ENCODE measurements around the gene MMP25.

Gene MMP25

GRCh38 chr16:3045758-3046640 lies at the start of gene MMP25:
Gene MMP25 (plus strand): TSS chr16:3046561. CDS start chr16:3046918, 357 bp downstream.
- DNase-seq (ENCODE audit: low read depth) = no peak

DNA sequence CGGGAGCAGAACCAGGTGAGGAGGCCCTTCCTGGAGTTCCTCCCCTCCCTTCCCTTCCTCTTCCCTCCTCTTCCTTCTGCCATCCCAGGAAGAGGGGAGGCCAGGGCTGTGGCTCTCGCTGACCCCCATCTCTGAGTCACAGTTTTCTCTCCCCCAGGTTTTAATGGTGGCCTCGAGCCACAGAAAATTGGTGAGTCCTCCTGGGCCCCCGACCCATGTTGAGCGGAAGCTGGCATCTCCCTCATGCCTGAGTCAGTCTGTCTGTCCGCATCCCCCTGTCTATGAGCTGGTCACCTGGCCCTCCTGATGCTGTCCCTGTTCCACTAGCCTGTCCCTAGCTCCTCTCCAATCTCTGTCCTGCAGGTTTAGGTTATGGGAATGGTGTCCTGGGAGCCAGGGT lies 46.4 kb upstream of the MMP25 start:
- no peak for DNase-seq (ENCODE audit: low read depth)

DNA sequence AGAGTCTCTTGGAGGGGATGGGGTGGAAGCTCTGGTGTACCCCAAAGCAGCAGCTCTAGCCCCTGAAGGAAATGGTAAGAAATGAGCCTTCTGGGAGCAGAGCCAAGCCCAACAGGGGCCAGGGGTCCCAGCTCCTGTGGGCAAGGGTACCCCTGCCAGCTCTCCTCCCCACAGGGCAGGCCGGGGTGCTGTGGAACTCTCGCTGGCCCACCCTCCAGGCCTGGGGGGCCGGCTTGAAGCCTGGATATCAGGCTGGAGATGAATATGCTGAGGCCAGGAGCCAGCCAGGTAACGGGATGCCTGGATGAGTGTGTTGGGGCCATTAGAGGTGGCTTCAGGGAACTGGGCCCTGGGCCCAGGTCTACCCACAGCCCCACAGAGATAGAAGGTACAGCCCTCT lies 45.8 kb upstream of the MMP25 start:
- DNase-seq (ENCODE audit: low read depth) = no peak

DNA sequence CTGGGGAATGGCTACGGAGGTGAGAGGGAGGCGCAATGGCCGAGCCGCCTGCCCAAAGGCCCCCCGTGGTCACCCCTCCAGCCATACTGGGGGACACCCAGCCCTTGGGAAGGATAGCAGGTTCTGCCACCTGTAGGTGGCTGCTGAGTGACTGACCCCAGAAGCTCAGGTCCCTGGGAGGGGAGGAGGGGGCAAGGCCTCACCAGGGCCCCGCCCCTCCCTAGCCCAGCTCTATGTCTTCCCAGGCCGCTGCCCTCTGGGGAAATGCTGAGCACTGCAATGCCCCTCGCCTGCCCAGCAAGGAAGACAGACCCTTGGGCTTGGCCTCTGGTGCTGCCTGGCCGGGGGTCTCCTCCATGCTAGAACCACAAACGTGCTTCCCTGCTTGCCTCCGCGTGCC lies 45.0 kb upstream of the MMP25 start:
- DNase-seq (ENCODE audit: low read depth) = no peak

DNA sequence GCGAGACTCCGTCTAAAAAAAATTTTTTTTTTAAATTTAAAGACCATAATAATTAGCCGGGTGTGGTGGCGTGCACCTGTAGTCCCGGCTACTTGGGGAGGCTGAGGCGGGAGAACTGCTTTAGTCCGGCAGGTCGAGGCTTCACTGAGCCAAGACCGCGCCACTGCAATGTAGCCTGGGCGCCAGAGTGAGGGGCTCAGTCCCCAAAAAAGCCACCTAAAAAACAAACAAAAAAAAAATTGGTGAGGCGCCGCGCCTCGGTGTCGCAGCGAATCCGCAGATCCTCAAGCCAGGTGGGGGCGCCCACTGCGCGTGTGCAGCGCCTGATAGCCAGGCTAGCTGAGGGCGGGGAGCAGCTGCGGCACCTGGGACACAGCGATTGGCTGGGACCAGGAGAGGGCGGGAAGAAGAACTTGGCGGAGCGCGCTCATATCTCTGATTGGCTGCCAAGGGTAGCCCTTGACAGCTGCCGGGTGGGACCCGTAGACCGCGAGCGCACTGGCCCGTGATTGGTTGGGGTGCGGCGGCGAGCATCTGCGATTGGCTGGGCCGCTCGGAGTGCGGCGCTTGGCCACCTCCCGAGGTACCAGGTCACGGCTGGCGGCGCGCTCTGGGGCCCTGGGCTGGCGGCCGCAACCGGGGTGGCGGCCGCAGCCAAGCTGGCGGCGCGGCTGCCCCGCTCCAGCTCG lies 42.6 kb upstream of the MMP25 start:
- DNase-seq (ENCODE audit: low read depth) = peak; percentile 98

GRCh38 chr16:3004319-3004718 lies 42.0 kb upstream of the MMP25 start:
- DNase-seq (ENCODE audit: low read depth) = no peak

DNA sequence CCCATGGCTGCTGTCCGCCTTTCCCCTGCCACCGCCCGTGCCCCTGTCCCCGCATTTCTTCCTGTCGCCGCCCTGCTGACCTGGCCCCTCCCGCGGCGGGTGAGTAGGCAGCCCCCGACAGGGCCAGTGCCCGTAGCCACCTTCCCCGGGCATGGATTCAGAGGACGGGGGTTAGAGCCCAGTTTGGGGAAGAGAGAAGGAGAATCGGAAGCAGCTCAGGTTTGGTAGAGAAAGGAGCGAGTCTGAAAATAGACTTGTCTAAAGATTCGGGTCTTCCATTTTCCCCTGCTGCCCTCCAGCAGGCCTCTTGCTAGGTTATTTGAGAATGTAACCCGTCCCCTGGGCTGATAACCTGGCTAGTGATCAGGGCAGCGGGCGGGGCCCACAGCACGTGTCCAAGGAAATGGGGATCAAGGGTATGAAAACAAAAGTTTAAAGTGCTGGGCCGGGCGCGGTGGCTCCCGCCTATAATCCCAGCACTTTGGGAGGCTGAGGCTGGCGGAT lies 41.5 kb upstream of the MMP25 start:
- no peak for DNase-seq (ENCODE audit: low read depth)

GRCh38 chr16:3007059-3007956 lies 39.1 kb upstream of the MMP25 start:
- no peak for DNase-seq (ENCODE audit: low read depth)

- no peak for DNase-seq (ENCODE audit: low read depth)
Observed at GRCh38 chr16:3007957-3008689, 38.2 kb upstream of the MMP25 start.

DNA sequence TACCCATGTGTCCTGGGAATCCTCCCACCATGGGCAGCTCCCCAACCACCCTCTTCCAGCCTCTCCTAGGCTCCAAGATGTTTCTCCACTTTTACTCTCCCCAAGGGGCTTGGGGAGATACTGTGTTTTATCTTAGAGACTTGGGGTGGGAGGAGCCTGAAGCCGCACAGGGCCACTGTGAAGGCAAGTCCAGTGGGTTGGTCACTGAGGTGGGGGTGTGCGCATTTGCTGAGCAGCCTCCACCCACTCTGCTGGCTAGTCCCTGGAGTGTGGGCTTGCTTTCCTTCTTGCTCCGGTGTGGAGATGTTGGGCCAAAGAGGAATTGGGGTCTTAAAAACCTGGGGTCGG lies 37.7 kb upstream of the MMP25 start:
- DNase-seq (ENCODE audit: low read depth) = no peak

DNA sequence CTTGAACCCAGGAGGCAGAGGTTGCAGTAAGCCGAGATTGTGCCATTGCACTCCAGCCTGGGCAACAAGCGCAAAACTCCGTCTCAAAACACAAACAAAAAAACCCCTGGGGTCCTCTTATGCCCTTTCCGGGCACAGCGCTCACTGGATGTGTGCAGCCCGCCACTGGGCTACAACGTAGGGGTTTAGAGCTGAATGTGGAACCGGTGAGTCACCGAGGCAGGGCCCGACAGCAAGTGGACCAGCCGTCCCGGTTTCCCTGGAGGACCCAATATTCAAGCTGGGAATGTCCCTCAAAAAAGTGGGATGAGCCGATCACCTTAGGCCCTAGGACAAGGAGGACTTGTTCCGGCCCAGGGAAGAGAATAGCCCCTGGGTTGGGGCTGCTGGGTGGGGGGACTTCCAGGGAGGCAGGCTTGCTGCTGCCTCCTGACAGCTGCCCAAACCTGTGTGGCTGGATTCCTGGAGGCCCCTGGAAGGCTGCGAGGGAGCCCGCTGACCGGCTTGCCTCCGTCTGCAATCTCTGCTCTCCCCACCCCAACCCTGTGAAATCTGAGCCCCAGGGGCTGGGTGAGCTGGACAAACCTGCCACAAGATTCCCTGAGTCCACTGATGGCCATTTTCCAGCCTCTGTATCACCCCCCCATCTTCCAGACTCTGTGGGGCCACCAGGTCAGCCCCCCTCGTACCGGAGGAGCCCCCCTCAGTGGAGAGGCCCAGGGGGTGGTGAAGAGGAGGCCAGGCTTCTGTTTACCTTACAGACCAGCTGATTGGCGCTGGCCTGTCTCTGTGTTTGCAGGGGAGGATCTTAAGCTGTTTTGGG lies 36.6 kb upstream of the MMP25 start:
- peak; percentile 28 for DNase-seq (ENCODE audit: low read depth)

- no peak for DNase-seq (ENCODE audit: low read depth)
Observed at GRCh38 chr16:3010510-3010909, 35.9 kb upstream of the MMP25 start.

DNA sequence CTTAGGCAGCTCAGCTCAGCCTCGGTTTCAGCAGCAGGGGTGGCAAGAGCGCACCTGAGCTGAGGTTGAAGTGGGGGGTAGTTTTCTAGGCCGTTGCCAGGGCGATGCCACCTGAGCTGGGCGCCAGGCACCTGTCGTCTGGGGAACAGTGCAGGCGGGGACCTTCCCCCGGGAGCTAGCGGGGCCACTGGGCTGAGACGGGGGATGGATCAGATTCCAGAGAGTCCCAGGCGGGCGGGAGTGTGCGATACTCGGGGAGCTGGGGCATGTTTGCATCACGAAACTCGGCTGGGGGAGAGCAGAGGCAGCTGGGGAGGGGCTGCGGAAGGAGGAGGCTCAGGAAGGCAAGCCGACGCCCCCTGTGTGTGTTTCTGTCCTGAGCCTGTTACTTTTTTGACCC lies 34.1 kb upstream of the MMP25 start:
- DNase-seq (ENCODE audit: low read depth) = no peak

GRCh38 chr16:3012828-3013420 lies 33.4 kb upstream of the MMP25 start, which contains the start of gene CLDN9:
Gene CLDN9 (plus strand): TSS chr16:3012923. CDS start chr16:3013363, 440 bp downstream.
- peak; percentile 59 for DNase-seq (ENCODE audit: low read depth)

GRCh38 chr16:3013491-3013951 lies 32.8 kb upstream of the MMP25 start:
- DNase-seq (ENCODE audit: low read depth) = peak; percentile 47

DNA sequence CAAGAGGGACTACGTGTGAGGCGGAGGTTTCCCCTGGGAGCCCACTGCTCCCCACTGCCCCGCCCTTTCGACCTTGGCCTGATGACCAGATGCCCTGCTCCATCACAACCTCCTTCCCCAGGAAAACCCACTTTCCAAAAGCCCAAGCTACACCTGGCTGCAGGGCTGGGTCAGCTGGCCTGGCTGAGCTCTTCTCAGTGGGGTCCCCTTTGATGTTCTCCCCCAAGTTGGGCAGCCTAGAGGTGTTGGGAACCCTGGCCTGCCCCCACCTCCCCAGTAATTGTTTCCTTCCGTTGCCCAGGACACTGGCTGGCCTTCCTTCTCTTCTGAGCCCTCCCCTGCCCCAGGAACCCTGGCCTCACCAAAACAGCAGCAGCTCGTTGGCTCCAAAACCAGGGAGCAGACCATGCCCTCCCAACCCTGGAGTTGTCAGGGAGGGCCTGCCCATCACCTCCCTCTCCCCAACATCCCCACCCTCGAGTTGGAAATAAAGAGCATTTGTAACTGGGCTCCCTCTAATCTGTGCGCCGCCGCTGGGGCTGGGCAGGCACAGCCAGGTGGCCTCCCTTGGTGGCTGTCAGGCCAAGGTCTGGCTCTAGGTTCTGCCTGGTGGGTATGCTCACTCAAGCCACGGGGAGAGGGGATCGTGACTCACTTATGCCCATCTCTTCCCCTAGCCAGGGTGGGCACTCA lies 32.2 kb upstream of the MMP25 start:
- DNase-seq (ENCODE audit: low read depth) = no peak

DNA sequence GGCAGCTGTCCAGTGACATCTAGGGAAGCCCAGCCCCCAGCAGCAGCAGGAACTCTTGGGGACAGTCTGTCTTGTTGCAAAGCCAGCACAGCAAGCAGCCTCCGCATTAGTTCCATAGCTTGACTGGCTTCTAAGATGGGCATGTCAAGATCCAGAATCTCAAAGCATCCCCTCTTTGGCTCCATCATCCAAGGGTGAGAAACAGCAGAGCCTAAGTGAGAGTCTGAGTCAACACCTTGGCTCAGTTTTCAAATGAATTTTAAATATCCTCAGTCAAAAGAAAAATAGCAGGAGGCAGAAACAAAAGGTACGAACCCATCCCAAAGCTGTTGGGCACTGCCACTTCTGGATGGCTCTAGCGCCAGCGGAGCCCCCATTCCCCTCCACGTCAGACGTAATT lies 31.4 kb upstream of the MMP25 start:
- DNase-seq (ENCODE audit: low read depth) = no peak

- no peak for DNase-seq (ENCODE audit: low read depth)
Observed at GRCh38 chr16:3015865-3016521, 30.4 kb upstream of the MMP25 start.

- no peak for DNase-seq (ENCODE audit: low read depth)
Observed at GRCh38 chr16:3017344-3017743, 29.0 kb upstream of the MMP25 start.
